OCI-LY7 (cell line): ENCODE data around the gene EPS15. TPM values are rescaled to one million over a fixed set of nuclear protein-coding genes. Genes with fewer than 3 reads are reported as not detected.

Source experiments
- BruUV-seq: library from RNA; stranded (reverse); fragments of 400-500 nt; replicated peaks from 2 replicates; lab custom pipeline; 2021; lab: Mats Ljungman, UMichigan
- CTCF ChIA-PET: fragments of 300-600 bp; sonication (Branson Sonifier 250); formaldehyde crosslinking; loops from one replicate; lab custom pipeline; 2022; ENCODE audit warnings: antibody characterized with exemption; ENCODE audit not compliant: unreplicated experiment; lab: Charles Lee
- POLR2A ChIA-PET: fragments of 300-600 bp; sonication (Branson Sonifier 250); formaldehyde crosslinking; loops from one replicate; lab custom pipeline; 2022; ENCODE audit warnings: antibody characterized with exemption; lab: Charles Lee
- DNase-seq: peaks from one replicate; pipeline ENCODE4 v3.0.0-alpha.2; 2015; ENCODE audit warnings: low spot score
- H2AFZ ChIP-seq: fragments of 200-600 bp; sonication (generic), shearing (Covaris generic); 2 replicates; pipeline ENCODE4 v1.6.1; 2014; ENCODE audit warnings: mild to moderate bottlenecking, antibody characterized with exemption, low read length, moderate library complexity
- H3K27ac ChIP-seq: fragments of 200-600 bp; sonication (generic); 2 replicates; pipeline ENCODE4 v1.5.1; 2014; ENCODE audit warnings: mixed run types, low read depth, mild to moderate bottlenecking, moderate library complexity, low read length, inconsistent platforms; ENCODE audit not compliant: poor library complexity, severe bottlenecking
- H3K36me3 ChIP-seq: fragments of 200-600 bp; sonication (generic); 2 replicates; pipeline ENCODE4 v1.6.1; 2014; ENCODE audit warnings: mild to moderate bottlenecking, antibody characterized with exemption, low read length, moderate library complexity, mixed read lengths; ENCODE audit not compliant: insufficient read depth
- H3K4me1 ChIP-seq: fragments of 200-600 bp; sonication (generic); 2 replicates; pipeline ENCODE4 v1.5.1; 2014; ENCODE audit warnings: mild to moderate bottlenecking, low read length; ENCODE audit not compliant: insufficient read depth, poor library complexity, severe bottlenecking
- H3K4me2 ChIP-seq: fragments of 200-600 bp; sonication (generic); 2 replicates; pipeline ENCODE4 v1.6.1; 2014; ENCODE audit warnings: mild to moderate bottlenecking, low read length
- H3K4me3 ChIP-seq: fragments of 200-600 bp; sonication (generic); 2 replicates; pipeline ENCODE4 v1.5.1; 2014; ENCODE audit warnings: mild to moderate bottlenecking, low read depth, low read length; ENCODE audit not compliant: poor library complexity, severe bottlenecking
- H3K79me2 ChIP-seq: fragments of 200-600 bp; sonication (generic); 2 replicates; pipeline ENCODE4 v1.6.1; 2016; ENCODE audit warnings: low read depth, mild to moderate bottlenecking, low read length, moderate library complexity, mixed read lengths; ENCODE audit not compliant: insufficient read depth
- H3K9me2 ChIP-seq: fragments of 200-600 bp; sonication (generic); 2 replicates; pipeline ENCODE4 v1.6.1; 2016; ENCODE audit warnings: mild to moderate bottlenecking, low read length, mixed read lengths; ENCODE audit not compliant: insufficient read depth
- H3K9me3 ChIP-seq: fragments of 200-600 bp; sonication (generic); 2 replicates; pipeline ENCODE4 v1.6.1; 2014; ENCODE audit warnings: mild to moderate bottlenecking, mixed run types, low read length, mixed read lengths
- H4K20me1 ChIP-seq: fragments of 200-600 bp; sonication (generic); 2 replicates; pipeline ENCODE4 v1.6.1; 2014; ENCODE audit warnings: mild to moderate bottlenecking, antibody characterized with exemption, low read length, moderate library complexity, mixed read lengths; ENCODE audit not compliant: insufficient read depth
- EZH2phosphoT487 ChIP-seq: fragments of 200-600 bp; sonication (generic); IDR thresholded peaks from 2 replicates; pipeline ENCODE4 v1.6.1; 2018; ENCODE audit warnings: low read depth, borderline replicate concordance, mild to moderate bottlenecking, mixed run types, antibody characterized with exemption, low read length, moderate library complexity, mixed read lengths
- intact Hi-C: fragments of 100-400 bp; cut with micrococcal nuclease; formaldehyde crosslinking; loops from one replicate; pipeline ENCODE4 v1.10.0; 2022; ENCODE audit not compliant: unreplicated experiment
- total RNA-seq, 2 experiments: library from RNA; depleted of rRNA in 1 of 2; stranded (reverse); fragments of >200 nt in 1 of 2; shearing (Covaris generic) in 1 of 2; gene quantifications; 2 replicates each; pipeline ENCODE4 v1.2.3, GENCODE V29; 2014 to 2022
- TF ChIP-seq, protein P1 (sequence below): fragments of 200-600 bp; sonication (generic); conservative IDR thresholded peaks from 2 replicates; pipeline ENCODE4 v1.5.1; 2014; ENCODE audit warnings: mild to moderate bottlenecking, antibody characterized with exemption, low read length, moderate library complexity, mixed read lengths

EPS15 gene
- total RNA-seq, 2 experiments from 2014 or later: 23.8 to 73.2 TPM

- Histone ChIP-seq H3K4me2 (no peak overlapping the region), H3K4me1 (no peaks in the 10 kb centered on the region), H4K20me1 (no peaks in the 10 kb centered on the region), H2AFZ (no peak overlapping the region), H3K9me2 (no peaks in the 10 kb centered on the region), H3K4me3 (no peak overlapping the region), H3K9me3 (no peaks in the 10 kb centered on the region), H3K36me3 (peaks cover 39% of the 10 kb centered on the region), H3K27ac (no peak overlapping the region), H3K79me2 (no peaks in the 10 kb centered on the region)
- ChIA-PET CTCF (no interaction called here), POLR2A (no interaction called here)
- intact Hi-C loops: no loop called here
- TF ChIP-seq, protein P1, sequence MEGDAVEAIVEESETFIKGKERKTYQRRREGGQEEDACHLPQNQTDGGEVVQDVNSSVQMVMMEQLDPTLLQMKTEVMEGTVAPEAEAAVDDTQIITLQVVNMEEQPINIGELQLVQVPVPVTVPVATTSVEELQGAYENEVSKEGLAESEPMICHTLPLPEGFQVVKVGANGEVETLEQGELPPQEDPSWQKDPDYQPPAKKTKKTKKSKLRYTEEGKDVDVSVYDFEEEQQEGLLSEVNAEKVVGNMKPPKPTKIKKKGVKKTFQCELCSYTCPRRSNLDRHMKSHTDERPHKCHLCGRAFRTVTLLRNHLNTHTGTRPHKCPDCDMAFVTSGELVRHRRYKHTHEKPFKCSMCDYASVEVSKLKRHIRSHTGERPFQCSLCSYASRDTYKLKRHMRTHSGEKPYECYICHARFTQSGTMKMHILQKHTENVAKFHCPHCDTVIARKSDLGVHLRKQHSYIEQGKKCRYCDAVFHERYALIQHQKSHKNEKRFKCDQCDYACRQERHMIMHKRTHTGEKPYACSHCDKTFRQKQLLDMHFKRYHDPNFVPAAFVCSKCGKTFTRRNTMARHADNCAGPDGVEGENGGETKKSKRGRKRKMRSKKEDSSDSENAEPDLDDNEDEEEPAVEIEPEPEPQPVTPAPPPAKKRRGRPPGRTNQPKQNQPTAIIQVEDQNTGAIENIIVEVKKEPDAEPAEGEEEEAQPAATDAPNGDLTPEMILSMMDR: no peak
- TF ChIP-seq EZH2phosphoT487: no peak
- no TSS peak for BruUV-seq
- no peak for DNase-seq
Measured at GRCh38 chr1:51369171-51369570, 149.9 kb downstream of the EPS15 start.

DNA sequence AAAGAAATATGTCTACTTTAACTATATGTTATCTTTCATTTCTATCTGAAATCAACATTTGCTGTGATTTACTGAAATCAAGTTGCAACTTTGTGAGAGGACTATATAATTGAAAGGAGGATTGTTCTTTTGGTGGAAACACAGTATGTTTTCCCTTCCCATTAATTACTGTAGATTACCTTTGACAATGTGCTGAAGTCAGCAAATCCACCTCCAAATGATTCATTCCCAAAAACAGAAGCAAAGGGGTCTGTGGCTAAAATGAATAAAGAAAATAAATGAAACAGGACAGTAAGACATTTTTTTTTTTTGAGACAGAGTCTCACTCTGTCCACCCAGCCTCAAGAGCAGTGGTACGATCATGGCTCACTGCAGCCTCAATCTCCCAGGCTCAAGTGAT is 153.3 kb downstream of the EPS15 start:
- H2AFZ ChIP-seq: no peak overlapping the region
- no peaks in the 10 kb centered on the region for H4K20me1 ChIP-seq
- no peak overlapping the region for H3K27ac ChIP-seq
- H3K4me2 ChIP-seq: no peak overlapping the region
- no peak for DNase-seq
- intact Hi-C loops: no loop called here
- BruUV-seq: no TSS peak
- no peak overlapping the region for H3K4me3 ChIP-seq
- no peak for TF ChIP-seq EZH2phosphoT487
- TF ChIP-seq, protein P1: no peak
- H3K79me2 ChIP-seq: no peaks in the 10 kb centered on the region
- H3K9me3 ChIP-seq: no peaks in the 10 kb centered on the region
- H3K9me2 ChIP-seq: no peaks in the 10 kb centered on the region
- no peaks in the 10 kb centered on the region for H3K4me1 ChIP-seq
- ChIA-PET POLR2A (no interaction called here), CTCF (no interaction called here)
- peaks cover 51% of the 10 kb centered on the region for H3K36me3 ChIP-seq

DNA sequence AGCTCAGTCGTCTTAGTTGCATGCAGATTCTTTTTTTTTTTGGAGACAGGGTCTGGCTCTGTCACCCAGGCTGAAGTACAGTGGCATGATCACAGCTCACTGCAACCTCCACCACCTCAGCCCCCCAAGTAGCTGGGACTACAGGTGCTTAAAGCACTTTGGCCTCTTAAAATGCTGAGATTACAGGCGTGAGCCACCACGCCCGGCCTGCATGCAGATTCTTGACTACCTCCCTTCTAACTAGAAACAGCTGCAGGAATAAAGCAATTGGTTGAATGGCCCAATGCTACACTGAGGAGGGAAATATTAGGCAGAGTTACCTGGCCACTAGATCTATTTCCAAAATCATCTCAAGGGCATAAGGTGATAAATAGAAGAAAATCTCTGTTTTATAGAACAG is 159.2 kb downstream of the EPS15 start:
- intact Hi-C loops: no loop called here
- CTCF ChIA-PET: no interaction called here
- H3K36me3 ChIP-seq: peaks cover 65% of the 10 kb centered on the region
- H3K4me2 ChIP-seq: no peak overlapping the region
- H3K9me3 ChIP-seq: no peaks in the 10 kb centered on the region
- H3K79me2 ChIP-seq: no peaks in the 10 kb centered on the region
- no peak for DNase-seq
- H3K4me3 ChIP-seq: no peak overlapping the region
- H3K4me1 ChIP-seq: no peaks in the 10 kb centered on the region
- BruUV-seq: no TSS peak
- no peak overlapping the region for H2AFZ ChIP-seq
- POLR2A ChIA-PET: interaction anchor here (0.6 kb wide), 1 partner anchor 9 kb away, joined by 4 read pairs; no protein-coding TSS in a partner anchor
- no peaks in the 10 kb centered on the region for H4K20me1 ChIP-seq
- no peak for TF ChIP-seq EZH2phosphoT487
- TF ChIP-seq, protein P1: no peak
- no peak overlapping the region for H3K27ac ChIP-seq
- H3K9me2 ChIP-seq: no peaks in the 10 kb centered on the region
